Esophagus (tissue), 2 donors: ENCODE results near the gene L2HGDH. TPM values are rescaled to one million over a fixed set of nuclear protein-coding genes. Genes with fewer than 3 reads are reported as not detected.

Experiments used
- H3K27ac ChIP-seq, 2 donors: one replicate each; pipeline ENCODE4 v1.5.1; 2013; ENCODE audit warnings: low read depth in 2 of 2, mild to moderate bottlenecking in 2 of 2, inconsistent platforms in 1 of 2, low read length in 1 of 2, moderate library complexity in 1 of 2
- H3K27me3 ChIP-seq, 2 donors: one replicate each; pipeline ENCODE4 v1.6.1; 2013; ENCODE audit warnings: low read length in 2 of 2, control low read depth in 1 of 2, mild to moderate bottlenecking in 1 of 2; ENCODE audit not compliant: insufficient read depth in 2 of 2, control insufficient read depth in 1 of 2
- H3K36me3 ChIP-seq, 2 donors: one replicate each; pipeline ENCODE4 v1.6.1; 2013; ENCODE audit warnings: low read length in 1 of 2; ENCODE audit not compliant: control insufficient read depth in 2 of 2, insufficient read depth in 2 of 2
- H3K4me1 ChIP-seq, 2 donors: one replicate each; pipeline ENCODE4 v1.6.1; 2013; ENCODE audit warnings: low read length in 1 of 2; ENCODE audit not compliant: control insufficient read depth in 2 of 2, insufficient read depth in 2 of 2
- H3K4me3 ChIP-seq, 2 donors: one replicate each; pipeline ENCODE4 v1.5.1; 2013; ENCODE audit warnings: low read length in 2 of 2, mild to moderate bottlenecking in 2 of 2, low read depth in 1 of 2, moderate library complexity in 1 of 2
- H3K9me3 ChIP-seq, 2 donors: one replicate each; pipeline ENCODE4 v1.6.1; 2013; ENCODE audit warnings: mild to moderate bottlenecking in 2 of 2, low read depth in 1 of 2, low read length in 1 of 2, moderate library complexity in 1 of 2; ENCODE audit not compliant: control insufficient read depth in 2 of 2, insufficient read depth in 1 of 2
- WGBS, 2 donors: extraction: QIAGEN DNeasy Blood & Tissue Kit; methylation state at CpG; one replicate each; pipeline ENCODE4 v1.1.7; 2013; 5-methylcytosine and 5-hydroxymethylcytosine counted together
- polyA plus RNA-seq, 2 donors: library from polyadenylated mRNA; stranded (reverse); fragments of 200-250 nt; gene quantifications; one replicate each; pipeline ENCODE4 v1.2.3, GENCODE V29; 2013
- donor health status: healthy with polysubstance abuse.
- donor health status: Bipolar disorder and iron deficiency.

Gene L2HGDH
- polyA plus RNA-seq, 2 donors: 1.9 to 4.6 TPM

GRCh38 chr14:50263321-50263720 lies 48.7 kb downstream of the L2HGDH start:
- H3K27ac ChIP-seq: no peak overlapping the region
- peaks cover 0 to under 1% of the 10 kb centered on the region in 2 donors for H3K36me3 ChIP-seq
- no peaks in the 10 kb centered on the region for H3K9me3 ChIP-seq
- no peaks in the 10 kb centered on the region for H3K4me1 ChIP-seq
- no peaks in the 10 kb centered on the region for H3K27me3 ChIP-seq
- H3K4me3 ChIP-seq: no peak overlapping the region
- 80 to 81% methylated on average over 4 of the region's 4 CpGs for WGBS, 2 donors

- no peak overlapping the region for H3K27ac ChIP-seq
- no peaks in the 10 kb centered on the region for H3K9me3 ChIP-seq
- no peaks in the 10 kb centered on the region for H3K4me1 ChIP-seq
- H3K27me3 ChIP-seq: no peaks in the 10 kb centered on the region
- WGBS, 2 donors: 79 to 90% methylated on average over 2 of the region's 2 CpGs
- H3K4me3 ChIP-seq: no peak overlapping the region
- H3K36me3 ChIP-seq: no peaks in the 10 kb centered on the region
Observed at GRCh38 chr14:50262865-50263264, 49.2 kb downstream of the L2HGDH start.

DNA sequence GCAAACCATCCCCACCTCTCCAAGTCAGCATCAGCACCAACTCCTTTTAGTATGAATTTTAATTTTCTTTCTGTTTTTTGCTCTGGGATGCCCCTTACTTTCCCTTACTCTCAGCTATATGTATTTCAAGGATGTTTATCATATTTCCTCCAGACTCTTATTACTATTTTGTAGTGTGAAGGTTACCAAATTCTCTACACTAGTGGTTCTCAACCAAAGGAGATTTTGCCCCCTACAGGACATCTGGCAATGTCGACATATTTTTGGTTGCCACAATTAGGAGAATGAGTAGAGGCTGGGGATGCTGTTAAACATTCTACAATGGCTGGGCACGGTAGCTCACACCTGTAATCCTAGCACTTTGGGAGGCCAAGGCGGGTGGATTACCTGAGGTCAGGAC lies 51.5 kb downstream of the L2HGDH start:
- Histone ChIP-seq H3K4me1 (no peaks in the 10 kb centered on the region), H3K9me3 (no peaks in the 10 kb centered on the region)
- 42 to 43% methylated on average over 3 of the region's 3 CpGs for WGBS, 2 donors

DNA sequence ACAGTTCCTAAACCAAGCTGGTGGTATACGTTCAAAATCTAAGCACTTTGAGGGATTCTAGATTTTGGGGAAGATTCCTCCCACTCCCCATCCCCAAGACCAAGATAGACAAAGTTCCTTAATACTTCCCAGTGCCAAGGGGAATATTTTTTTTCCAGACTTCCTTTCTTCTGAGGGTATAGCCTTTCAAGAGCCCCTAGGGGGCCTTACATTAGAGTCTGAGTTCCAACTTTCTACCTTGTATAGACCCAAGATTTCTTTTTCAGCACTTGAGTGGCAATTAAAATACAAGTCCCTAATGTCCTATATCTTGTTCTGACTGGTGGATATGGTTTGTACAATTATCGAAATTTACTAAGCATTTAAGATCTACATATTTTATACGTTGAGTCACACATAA lies 52.0 kb downstream of the L2HGDH start:
- Histone ChIP-seq H3K36me3 (no peaks in the 10 kb centered on the region), H3K27ac (no peak overlapping the region), H3K9me3 (no peaks in the 10 kb centered on the region), H3K27me3 (no peaks in the 10 kb centered on the region), H3K4me3 (no peak overlapping the region), H3K4me1 (no peaks in the 10 kb centered on the region)
- 85 to 89% methylated on average over 3 of the region's 3 CpGs for WGBS, 2 donors

More for the DNA sequence above, 51.5 kb downstream of the L2HGDH start:
- Histone ChIP-seq H3K27ac (no peak overlapping the region), H3K4me3 (no peak overlapping the region), H3K27me3 (no peaks in the 10 kb centered on the region), H3K36me3 (no peaks in the 10 kb centered on the region)

- Histone ChIP-seq H3K27ac (no peak overlapping the region), H3K4me3 (no peak overlapping the region), H3K9me3 (no peaks in the 10 kb centered on the region), H3K4me1 (no peaks in the 10 kb centered on the region), H3K27me3 (no peaks in the 10 kb centered on the region), H3K36me3 (no peaks in the 10 kb centered on the region)
- WGBS, 2 donors: 50 to 60% methylated on average over 2 of the region's 2 CpGs
Observed at GRCh38 chr14:50257732-50258131, 54.3 kb downstream of the L2HGDH start.

DNA sequence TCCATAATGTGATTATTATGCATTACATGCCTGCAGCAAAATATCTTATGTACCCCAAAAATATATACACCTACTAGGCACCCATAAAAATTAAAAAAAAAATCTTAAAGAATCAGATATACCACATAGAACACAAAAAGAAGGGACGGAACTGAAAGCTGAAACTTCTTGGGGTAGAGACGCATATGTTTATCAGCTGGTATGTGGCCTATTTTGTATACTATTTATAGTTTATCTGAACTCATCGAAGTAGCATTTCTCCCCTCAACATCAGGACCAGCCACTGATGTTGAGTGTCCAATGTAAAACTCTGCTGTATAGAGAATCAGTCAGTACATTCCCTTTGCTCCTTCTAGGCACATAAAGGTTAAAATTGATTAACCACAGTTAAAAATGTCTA lies 57.8 kb downstream of the L2HGDH start:
- Histone ChIP-seq H3K4me3 (no peak overlapping the region), H3K27ac (no peak overlapping the region), H3K27me3 (no peaks in the 10 kb centered on the region), H3K9me3 (no peaks in the 10 kb centered on the region), H3K36me3 (no peaks in the 10 kb centered on the region), H3K4me1 (no peaks in the 10 kb centered on the region)
- WGBS, 2 donors: 95 to 96% methylated on average over 3 of the region's 3 CpGs

- whole genome bisulfite sequencing, 2 donors: 92 to 94% methylated on average over 7 of the region's 7 CpGs
- Histone ChIP-seq H3K9me3 (no peaks in the 10 kb centered on the region), H3K27ac (no peak overlapping the region), H3K36me3 (no peaks in the 10 kb centered on the region), H3K27me3 (no peaks in the 10 kb centered on the region), H3K4me1 (no peaks in the 10 kb centered on the region), H3K4me3 (no peak overlapping the region)
Observed at GRCh38 chr14:50249136-50249775, 62.8 kb downstream of the L2HGDH start.

DNA sequence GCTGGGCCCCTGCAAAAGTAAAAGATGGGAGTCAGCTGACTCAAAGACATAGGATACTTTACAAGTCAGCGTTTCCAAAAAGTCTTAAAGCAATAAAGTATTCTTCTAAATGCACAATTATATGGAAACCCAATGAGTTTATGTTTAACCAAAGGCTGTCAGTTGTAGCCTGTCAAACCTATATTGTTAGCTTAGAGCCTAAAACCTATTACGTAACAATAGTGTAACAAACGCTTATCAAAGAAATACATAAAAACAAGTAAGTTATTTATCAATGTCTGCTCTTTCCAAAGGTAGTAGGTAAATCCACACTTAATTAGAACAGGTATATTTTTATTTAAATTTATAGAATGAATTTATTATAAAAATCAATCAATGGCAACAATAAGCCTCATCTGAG lies 64.8 kb downstream of the L2HGDH start:
- Histone ChIP-seq H3K27ac (no peak overlapping the region), H3K36me3 (no peaks in the 10 kb centered on the region)
- WGBS, 2 donors: 82 to 90% methylated on average over 3 of the region's 3 CpGs

GRCh38 chr14:50242566-50243310 lies 69.3 kb downstream of the L2HGDH start:
- WGBS, 2 donors: 76 to 86% methylated on average over 5 of the region's 5 CpGs
- no peak overlapping the region for H3K4me3 ChIP-seq
- no peaks in the 10 kb centered on the region for H3K4me1 ChIP-seq
- H3K27me3 ChIP-seq: no peaks in the 10 kb centered on the region
- no peak overlapping the region for H3K27ac ChIP-seq
- no peaks in the 10 kb centered on the region for H3K36me3 ChIP-seq
- H3K9me3 ChIP-seq: no peaks in the 10 kb centered on the region

More for the DNA sequence above, 64.8 kb downstream of the L2HGDH start:
- no peaks in the 10 kb centered on the region for H3K4me1 ChIP-seq
- H3K4me3 ChIP-seq: no peak overlapping the region
- H3K27me3 ChIP-seq: no peaks in the 10 kb centered on the region
- H3K9me3 ChIP-seq: no peaks in the 10 kb centered on the region

GRCh38 chr14:50242096-50242495 lies 69.9 kb downstream of the L2HGDH start:
- Histone ChIP-seq H3K27ac (no peak overlapping the region), H3K4me1 (no peaks in the 10 kb centered on the region), H3K9me3 (no peaks in the 10 kb centered on the region), H3K36me3 (no peaks in the 10 kb centered on the region), H3K4me3 (no peak overlapping the region), H3K27me3 (no peaks in the 10 kb centered on the region)
- WGBS, 2 donors: 93 to 100% methylated on average over 1 of the region's 1 CpG
